ENCODE measurements around the gene TET3. TPM values are rescaled to one million over a fixed set of nuclear protein-coding genes. Genes with fewer than 3 reads are reported as not detected.

Gene TET3
- total and polyA plus RNA-seq, 2 of the 8 experiments (the other 6 are each of a cell fraction or from before 2014, with no cell fraction given) = 4.5 to 21.1 TPM

GRCh38 chr2:74028741-74029140 lies 44.0 kb downstream of the TET3 start:
- DNase-seq (ENCODE audit: low read depth in 1 of 2, low spot score in 2 of 2) (no peak), FAIRE-seq (no peak)
- H3K23me2 ChIP-seq (ENCODE audit: low read depth, low read length) = no peaks in the 10 kb centered on the region
- no peak for TF ChIP-seq SIRT6 (IDR thresholded peaks at IDR 0.05; ENCODE audit: low read length)
- TF ChIP-seq JUND (IDR thresholded peaks at IDR 0.05; ENCODE audit: low read length) = no peak
- no peak for TF ChIP-seq E2F6 (IDR thresholded peaks at IDR 0.05)
- TF ChIP-seq CHD1 (IDR thresholded peaks at IDR 0.05; ENCODE audit: low read depth, low read length) = no peak
- no peak overlapping the region for H2BK12ac ChIP-seq (ENCODE audit: low read depth, low read length)
- no peak overlapping the region for H3K4ac ChIP-seq (replicated peaks; ENCODE audit: insufficient read length, low read depth, low read length)
- no peaks in the 10 kb centered on the region for H3K36me3 ChIP-seq (ENCODE audit: control insufficient read depth in 2 of 4, insufficient read depth in 4 of 4, low read length in 3 of 4)
- peaks cover 13% of the 10 kb centered on the region for H3K79me1 ChIP-seq (ENCODE audit: low read depth, low read length)
- H2BK15ac ChIP-seq (ENCODE audit: low read length) = no peak overlapping the region
- peaks cover 20 to 36% (median 26%) of the 10 kb centered on the region in 4 experiments for H3K4me1 ChIP-seq (replicated peaks in 1 of 4; ENCODE audit: control insufficient read depth in 3 of 4, insufficient read depth in 4 of 4, low read length in 3 of 4)
- no peak overlapping the region for H3K9ac ChIP-seq (replicated peaks in 1 of 4; ENCODE audit: extremely low read depth in 1 of 4, low read depth in 3 of 4, low read length in 3 of 4)
- no peak overlapping the region for H3K27ac ChIP-seq (ENCODE audit: low read depth, low read length)
- no peak overlapping the region for H4K8ac ChIP-seq (ENCODE audit: extremely low read depth, insufficient read depth, low read length)
- H3K27me3 ChIP-seq (replicated peaks in 1 of 4; ENCODE audit: control insufficient read depth in 3 of 4, extremely low read depth in 1 of 4, insufficient read depth in 3 of 4, low read length in 3 of 4) = no peaks in the 10 kb centered on the region
- no peak overlapping the region for H3K23ac ChIP-seq (ENCODE audit: insufficient read length)
- no peak overlapping the region for H3K18ac ChIP-seq (ENCODE audit: extremely low read depth, low read length)
- H2AK5ac ChIP-seq (ENCODE audit: low read depth, low read length) = no peak overlapping the region
- POLR2A ChIA-PET (ENCODE audit: partially characterized antibody) = no interaction called here
- H2AFZ ChIP-seq (ENCODE audit: low read length) = no peak overlapping the region
- CTCF ChIA-PET (ENCODE audit: partially characterized antibody) = interaction anchor here (1.1 kb wide), 1 partner anchor 24 kb away, joined by 3 read pairs; no protein-coding TSS in a partner anchor
- peaks cover 0 to 5% of the 10 kb centered on the region in 2 experiments for H4K20me1 ChIP-seq (replicated peaks in 1 of 2; ENCODE audit: control insufficient read depth in 1 of 2, insufficient read depth in 2 of 2, low read length in 2 of 2)
- H3K9me3 ChIP-seq (ENCODE audit: insufficient read depth in 2 of 2, low read depth in 1 of 2, low read length in 1 of 2) = peaks cover 0 to 7% of the 10 kb centered on the region in 2 experiments; a peak in 1 of 4 replicates
- H3K14ac ChIP-seq (ENCODE audit: insufficient read length) = no peak overlapping the region
- no peak overlapping the region for H2BK5ac ChIP-seq (ENCODE audit: low read depth, low read length)
- no peak overlapping the region for H4K91ac ChIP-seq (replicated peaks; ENCODE audit: insufficient read length, low read length)
- H2BK20ac ChIP-seq (ENCODE audit: low read length) = no peak overlapping the region
- no peak overlapping the region for H3K4me3 ChIP-seq (ENCODE audit: extremely low read depth in 1 of 4, insufficient read depth in 2 of 4, low read depth in 3 of 4, low read length in 4 of 4)
- no peak overlapping the region for H3K4me2 ChIP-seq (ENCODE audit: insufficient read depth in 1 of 2, low read depth in 2 of 2, low read length in 2 of 2)
- H2BK120ac ChIP-seq (replicated peaks; ENCODE audit: low read depth, low read length) = no peak overlapping the region
- H3K56ac ChIP-seq (replicated peaks; ENCODE audit: insufficient read length, low read depth, low read length) = no peak overlapping the region
- H4K5ac ChIP-seq (ENCODE audit: insufficient read length, low read depth, low read length) = no peak overlapping the region
- H3K79me2 ChIP-seq (ENCODE audit: control insufficient read depth in 1 of 2, insufficient read depth in 2 of 2, low read length in 2 of 2) = peaks cover 0 to 73% of the 10 kb centered on the region in 2 experiments; a peak in 3 of 4 replicates

Measured in H1 (cell line).